Subcutaneous adipose tissue (tissue), 4 donors: ENCODE results near the gene OR2T5. TPM values are rescaled to one million over a fixed set of nuclear protein-coding genes. Genes with fewer than 3 reads are reported as not detected.
"Not testable (repeated sequence)": the region's sequence is repeated elsewhere in the genome, so short reads cannot be mapped to it uniquely, and the experiment has no call there.

ENCODE experiments used
- total RNA-seq, 4 donors: library from RNA; depleted of rRNA; stranded (reverse); fragments of >200 nt; gene quantifications; one replicate each; pipeline ENCODE4 v1.1.0, GENCODE V29; 2016
- TF ChIP-seq, protein P1 (sequence below): fragments of 450-650 bp; IDR thresholded peaks from one replicate; pipeline ENCODE4 v1.5.1; 2016; ENCODE audit warnings: low read depth, mild to moderate bottlenecking, control low read depth, antibody characterized with exemption, moderate library complexity

OR2T5 gene, protein sequence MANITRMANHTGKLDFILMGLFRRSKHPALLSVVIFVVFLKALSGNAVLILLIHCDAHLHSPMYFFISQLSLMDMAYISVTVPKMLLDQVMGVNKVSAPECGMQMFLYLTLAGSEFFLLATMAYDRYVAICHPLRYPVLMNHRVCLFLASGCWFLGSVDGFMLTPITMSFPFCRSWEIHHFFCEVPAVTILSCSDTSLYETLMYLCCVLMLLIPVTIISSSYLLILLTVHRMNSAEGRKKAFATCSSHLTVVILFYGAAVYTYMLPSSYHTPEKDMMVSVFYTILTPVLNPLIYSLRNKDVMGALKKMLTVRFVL
- not detected for total RNA-seq

GRCh38 chr1:248488289-248488688, at the start of gene OR2T5:
OR2T5 (plus strand) TSS chr1:248488589; CDS start chr1:248488589, 0 bp downstream.
- TF ChIP-seq, protein P1, sequence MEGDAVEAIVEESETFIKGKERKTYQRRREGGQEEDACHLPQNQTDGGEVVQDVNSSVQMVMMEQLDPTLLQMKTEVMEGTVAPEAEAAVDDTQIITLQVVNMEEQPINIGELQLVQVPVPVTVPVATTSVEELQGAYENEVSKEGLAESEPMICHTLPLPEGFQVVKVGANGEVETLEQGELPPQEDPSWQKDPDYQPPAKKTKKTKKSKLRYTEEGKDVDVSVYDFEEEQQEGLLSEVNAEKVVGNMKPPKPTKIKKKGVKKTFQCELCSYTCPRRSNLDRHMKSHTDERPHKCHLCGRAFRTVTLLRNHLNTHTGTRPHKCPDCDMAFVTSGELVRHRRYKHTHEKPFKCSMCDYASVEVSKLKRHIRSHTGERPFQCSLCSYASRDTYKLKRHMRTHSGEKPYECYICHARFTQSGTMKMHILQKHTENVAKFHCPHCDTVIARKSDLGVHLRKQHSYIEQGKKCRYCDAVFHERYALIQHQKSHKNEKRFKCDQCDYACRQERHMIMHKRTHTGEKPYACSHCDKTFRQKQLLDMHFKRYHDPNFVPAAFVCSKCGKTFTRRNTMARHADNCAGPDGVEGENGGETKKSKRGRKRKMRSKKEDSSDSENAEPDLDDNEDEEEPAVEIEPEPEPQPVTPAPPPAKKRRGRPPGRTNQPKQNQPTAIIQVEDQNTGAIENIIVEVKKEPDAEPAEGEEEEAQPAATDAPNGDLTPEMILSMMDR = not testable (repeated sequence)

- TF ChIP-seq, protein P1 = not testable (repeated sequence)
Measured at GRCh38 chr1:248445399-248445798, 43.0 kb upstream of the OR2T5 start, which contains the start of gene OR2T2. OR2T2 (plus strand) TSS chr1:248445637; CDS start chr1:248452798, 7,161 bp downstream.

GRCh38 chr1:248471154-248471553, 17.2 kb upstream of the OR2T5 start:
- TF ChIP-seq, protein P1 = no peak

DNA sequence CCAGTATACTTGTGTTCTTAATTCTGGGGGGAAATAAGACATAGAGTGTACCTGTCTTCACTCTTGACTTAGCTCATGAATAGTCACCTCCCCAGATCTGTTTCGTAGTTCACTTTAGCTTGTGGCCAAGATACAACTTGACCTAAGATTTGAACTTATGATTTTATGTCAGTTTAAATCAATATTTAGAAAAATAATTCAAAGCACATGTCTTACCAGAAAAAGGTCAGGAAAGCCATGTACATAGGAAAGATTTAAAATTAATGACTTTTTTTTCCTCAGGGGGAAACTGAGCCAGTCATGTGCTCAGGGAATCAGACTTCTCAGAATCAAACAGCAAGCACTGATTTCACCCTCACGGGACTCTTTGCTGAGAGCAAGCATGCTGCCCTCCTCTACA, 15.3 kb upstream of the OR2T5 start, which contains the start of gene OR2T3:
Gene OR2T3, plus strand, starts transcription at position 301 of the 400 bp plus-strand sequence. Its CDS starts 0 bp downstream, at position 301.
- TF ChIP-seq, protein P1 = not testable (repeated sequence)

DNA sequence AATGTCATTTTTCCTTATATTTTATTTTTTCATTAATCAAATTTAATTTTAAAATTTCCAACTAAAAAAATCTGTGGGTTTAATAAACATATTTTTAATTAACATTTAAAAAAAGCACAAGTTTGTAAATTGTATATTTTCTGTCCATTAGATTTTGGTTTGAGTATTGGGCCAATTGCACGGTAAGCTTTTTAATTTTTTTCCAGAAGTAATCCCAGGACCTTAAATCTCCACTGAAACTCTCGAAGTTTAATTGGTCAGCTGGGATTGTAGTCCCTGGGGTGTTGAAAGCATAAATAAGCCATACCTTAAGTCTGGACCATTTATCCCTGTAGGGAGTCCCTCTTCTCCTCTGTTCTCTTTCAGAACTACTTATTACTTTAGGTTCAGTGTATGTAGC, 19.4 kb downstream of the OR2T5 start, which contains the start of gene OR2G6:
Gene OR2G6, plus strand, starts transcription at position 301 of the 400 bp plus-strand sequence. CDS start 13,574 bp downstream, outside the sequence.
- TF ChIP-seq, protein P1 = not testable (repeated sequence)

- TF ChIP-seq, protein P1 = no peak
Measured at GRCh38 chr1:248521856-248522255, 33.5 kb downstream of the OR2T5 start.

Other genes with a start within 250 kb of the OR2T5 start
- gene OR2T33, start 210.6 kb upstream of the OR2T5 start, total RNA-seq = not detected
- not detected for gene OR2T12, start 185.2 kb upstream of the OR2T5 start, total RNA-seq
- gene OR2M7, start 164.0 kb upstream of the OR2T5 start, total RNA-seq = not detected
- gene OR14C36, start 139.8 kb upstream of the OR2T5 start, total RNA-seq = not detected
- not detected for gene OR2T4, start 126.9 kb upstream of the OR2T5 start, total RNA-seq
- gene OR2T6, start 112.8 kb upstream of the OR2T5 start, total RNA-seq = not detected
- not detected for gene OR2T1, start 85.5 kb upstream of the OR2T5 start, total RNA-seq
- not detected for gene OR2T2, start 43.0 kb upstream of the OR2T5 start, total RNA-seq
- gene OR2T3, start 15.2 kb upstream of the OR2T5 start, total RNA-seq = not detected
- not detected for gene OR2G6, start 19.5 kb downstream of the OR2T5 start, total RNA-seq
- gene OR2T29, start 74.2 kb downstream of the OR2T5 start, total RNA-seq = not detected
- gene OR2T34, start 86.2 kb downstream of the OR2T5 start, total RNA-seq = not detected
- not detected for gene OR2T10, start 109.1 kb downstream of the OR2T5 start, total RNA-seq
- gene OR2T11, start 146.5 kb downstream of the OR2T5 start, total RNA-seq = not detected
- gene OR2T35, start 156.7 kb downstream of the OR2T5 start, total RNA-seq = not detected
- gene OR2T27, start 166.9 kb downstream of the OR2T5 start, total RNA-seq = not detected
- not detected for gene OR14I1, start 214.2 kb downstream of the OR2T5 start, total RNA-seq